Naive thymus-derived CD4-positive, alpha-beta T cell (primary cell): ENCODE results near the gene AP4S1. TPM values are rescaled to one million over a fixed set of nuclear protein-coding genes. Genes with fewer than 3 reads are reported as not detected.
A peak's percentile ranks its signal among the peaks of the same experiment; 100 is the strongest.

ENCODE experiments used
- ATAC-seq: fragments of 150-1000 bp; cut with Tn5 transposase; 2 replicates; pipeline ENCODE4 v1.10.0; 2021; ENCODE audit warnings: mild to moderate bottlenecking, moderate library complexity
- CTCF ChIA-PET: fragments of 350-600 bp; sonication (Branson Sonifier 250); formaldehyde crosslinking; loops from one replicate; lab custom pipeline; 2021; ENCODE audit warnings: antibody characterized with exemption; lab: Charles Lee
- POLR2A ChIA-PET: fragments of 350-600 bp; sonication (Branson Sonifier 250); formaldehyde crosslinking; loops from one replicate; lab custom pipeline; 2021; ENCODE audit warnings: antibody characterized with exemption, inconsistent platforms; lab: Charles Lee
- DNase-seq, 9 donors: peaks; one replicate each; pipeline versions ENCODE4 v3.0.0 to v3.0.0-alpha.2; 2020 to 2022; ENCODE audit warnings: mixed read lengths in 1 of 9
- H3K27ac ChIP-seq: one replicate; pipeline ENCODE4 v1.7.0; 2013; ENCODE audit warnings: mild to moderate bottlenecking, low read depth, low read length, moderate library complexity
- H3K27me3 ChIP-seq, 2 donors: one replicate each; pipeline ENCODE4 v1.7.0; 2013; ENCODE audit warnings: low read length in 2 of 2, mild to moderate bottlenecking in 2 of 2, moderate library complexity in 2 of 2; ENCODE audit not compliant: control insufficient read depth in 2 of 2, insufficient read depth in 2 of 2
- H3K36me3 ChIP-seq, 3 experiments: 1 replicate in 2 of 3; 2 replicates in 1 of 3; pipeline ENCODE4 v1.7.0; 2013; ENCODE audit warnings: low read length in 3 of 3, mild to moderate bottlenecking in 3 of 3, moderate library complexity in 1 of 3; ENCODE audit not compliant: insufficient read depth in 3 of 3, control insufficient read depth in 2 of 3
- H3K4me1 ChIP-seq, 2 donors: one replicate each; pipeline ENCODE4 v1.7.0; 2013; ENCODE audit warnings: low read length in 2 of 2, mild to moderate bottlenecking in 2 of 2, moderate library complexity in 1 of 2; ENCODE audit not compliant: control insufficient read depth in 2 of 2, insufficient read depth in 2 of 2
- H3K4me3 ChIP-seq: 2 replicates; pipeline ENCODE4 v1.7.0; 2013; ENCODE audit warnings: mild to moderate bottlenecking, low read length
- H3K9me3 ChIP-seq, 3 experiments: 1 replicate in 2 of 3; 2 replicates in 1 of 3; pipeline ENCODE4 v1.7.0; 2013; ENCODE audit warnings: low read length in 3 of 3; ENCODE audit not compliant: control insufficient read depth in 2 of 3
- H3K27ac Mint-ChIP-seq, 9 donors: one replicate each; pipeline ENCODE4 v1.8.0; 2020 to 2022; ENCODE audit warnings: mixed read lengths in 9 of 9, mild to moderate bottlenecking in 8 of 9, moderate library complexity in 5 of 9, inconsistent platforms in 2 of 9
- H3K27me3 Mint-ChIP-seq, 5 donors: one replicate each; pipeline ENCODE4 v1.8.0; 2021 to 2022; ENCODE audit warnings: mixed read lengths in 5 of 5, mild to moderate bottlenecking in 1 of 5
- H3K36me3 Mint-ChIP-seq, 5 donors: one replicate each; pipeline ENCODE4 v1.8.0; 2020 to 2022; ENCODE audit warnings: mixed read lengths in 5 of 5, mild to moderate bottlenecking in 3 of 5, inconsistent platforms in 1 of 5
- H3K4me1 Mint-ChIP-seq, 7 donors: one replicate each; pipeline ENCODE4 v1.8.0; 2020 to 2022; ENCODE audit warnings: mixed read lengths in 7 of 7, mild to moderate bottlenecking in 3 of 7, inconsistent platforms in 1 of 7
- H3K4me3 Mint-ChIP-seq, 10 donors: one replicate each; pipeline ENCODE4 v1.8.0; 2020 to 2022; ENCODE audit warnings: mild to moderate bottlenecking in 10 of 10, mixed read lengths in 10 of 10, moderate library complexity in 6 of 10, inconsistent platforms in 2 of 10
- H3K9me3 Mint-ChIP-seq, 11 donors: one replicate each; pipeline ENCODE4 v1.8.0; 2020 to 2022; ENCODE audit warnings: mixed read lengths in 11 of 11, mild to moderate bottlenecking in 4 of 11, inconsistent platforms in 1 of 11, moderate library complexity in 1 of 11
- intact Hi-C, 2 donors: fragments of 100-400 bp; cut with micrococcal nuclease; formaldehyde crosslinking; loops; one replicate each; pipeline ENCODE4 v1.15.1; 2023
- polyA plus RNA-seq, 2 donors: library from polyadenylated mRNA; unstranded; fragments of 300-500 nt; fragmentation: Illumina TruSeq; gene quantifications; one replicate each; pipeline ENCODE4 v1.2.3, GENCODE V29; 2021
- total RNA-seq, 6 experiments: library from RNA in 5 of 6; stranded (reverse) in 5 of 6; gene quantifications; 1 replicate in 5 of 6; 2 replicates in 1 of 6; pipeline ENCODE4 v1.2.3 and lab custom pipeline; 2021 to 2026

The AP4S1 gene
- total and polyA plus RNA-seq, 7 experiments from 2014 or later, result 7.9 to 22.0 (median 11.6) TPM

- DNase-seq (no peak), ATAC-seq (no peak)
- Histone ChIP-seq H3K4me3 (no peak overlapping the region), H3K36me3 (peaks cover 9 to 54% (median 10%) of the 10 kb centered on the region in 3 experiments), H3K27me3 (no peaks in the 10 kb centered on the region), H3K9me3 (no peaks in the 10 kb centered on the region), H3K27ac (no peak overlapping the region), H3K4me1 (peaks cover 0 to 9% of the 10 kb centered on the region in 2 donors)
- intact Hi-C loops, result no loop called here
- peaks cover 9 to 39% (median 30%) of the 10 kb centered on the region in 5 donors for H3K36me3 Mint-ChIP-seq
- no peaks in the 10 kb centered on the region for H3K9me3 Mint-ChIP-seq
- H3K4me3 Mint-ChIP-seq, result no peak overlapping the region
- CTCF ChIA-PET, result no interaction called here
- POLR2A ChIA-PET, result interaction anchor here (1.1 kb wide), 1 partner anchor 12 kb away, joined by 3 read pairs; no protein-coding TSS in a partner anchor
- peaks cover 0 to 15% (median 12%) of the 10 kb centered on the region in 7 donors for H3K4me1 Mint-ChIP-seq
- H3K27me3 Mint-ChIP-seq, result no peaks in the 10 kb centered on the region
- H3K27ac Mint-ChIP-seq, result peak overlapping the region in 4 of 9 donors; percentile 36 to 53 (median 41)
Measured at GRCh38 chr14:31133133-31133532, 107.7 kb downstream of the AP4S1 start.

DNA sequence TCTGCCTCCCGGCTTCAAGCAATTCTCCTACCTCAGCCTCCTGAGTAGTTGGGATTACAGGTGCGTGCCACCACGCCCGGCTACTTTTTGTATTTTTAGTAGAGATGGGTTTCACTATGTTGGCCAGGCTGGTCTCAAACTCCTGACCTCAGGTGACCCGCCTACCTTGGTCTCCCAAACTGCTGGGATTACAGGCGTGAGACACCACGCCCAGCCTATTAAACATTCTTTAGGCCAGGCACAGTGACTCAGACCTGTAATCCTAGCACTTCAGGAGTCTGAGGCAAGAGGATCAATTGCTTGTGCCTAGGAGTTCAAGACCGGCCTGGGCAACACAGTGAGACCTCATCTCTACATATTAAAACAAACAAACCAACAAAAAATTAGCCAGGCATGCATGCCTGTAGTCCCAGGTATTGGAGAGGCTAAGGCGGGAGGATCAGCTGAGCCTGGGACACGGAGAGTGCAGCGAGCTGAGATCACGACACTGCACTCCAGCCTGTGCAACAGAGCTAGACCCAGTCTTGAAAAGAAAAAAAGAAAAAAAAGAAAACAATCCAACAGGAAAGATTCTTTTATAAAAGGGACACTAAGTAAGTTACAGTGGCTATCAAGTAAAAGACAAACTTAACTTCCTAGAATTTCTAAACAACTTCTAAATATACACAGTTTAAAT is 111.9 kb downstream of the AP4S1 start:
- H3K36me3 Mint-ChIP-seq, result peaks cover 9 to 31% (median 24%) of the 10 kb centered on the region in 5 donors
- ChIA-PET POLR2A (no interaction called here), CTCF (no interaction called here)
- no peaks in the 10 kb centered on the region for H3K4me1 ChIP-seq
- H3K9me3 ChIP-seq, result no peaks in the 10 kb centered on the region
- H3K4me3 ChIP-seq, result no peak overlapping the region
- no peaks in the 10 kb centered on the region for H3K27me3 ChIP-seq
- H3K27me3 Mint-ChIP-seq, result no peaks in the 10 kb centered on the region
- no peaks in the 10 kb centered on the region for H3K9me3 Mint-ChIP-seq
- peaks cover 0 to 5% (median 0%) of the 10 kb centered on the region in 7 donors for H3K4me1 Mint-ChIP-seq
- ATAC-seq, result no peak
- no peak for DNase-seq
- H3K27ac ChIP-seq, result no peak overlapping the region
- intact Hi-C loops, result no loop called here
- peaks cover 9 to 63% (median 22%) of the 10 kb centered on the region in 3 experiments for H3K36me3 ChIP-seq
- H3K27ac Mint-ChIP-seq, result peak overlapping the region in 2 of 9 donors; percentile 28 to 61
- no peak overlapping the region for H3K4me3 Mint-ChIP-seq

DNA sequence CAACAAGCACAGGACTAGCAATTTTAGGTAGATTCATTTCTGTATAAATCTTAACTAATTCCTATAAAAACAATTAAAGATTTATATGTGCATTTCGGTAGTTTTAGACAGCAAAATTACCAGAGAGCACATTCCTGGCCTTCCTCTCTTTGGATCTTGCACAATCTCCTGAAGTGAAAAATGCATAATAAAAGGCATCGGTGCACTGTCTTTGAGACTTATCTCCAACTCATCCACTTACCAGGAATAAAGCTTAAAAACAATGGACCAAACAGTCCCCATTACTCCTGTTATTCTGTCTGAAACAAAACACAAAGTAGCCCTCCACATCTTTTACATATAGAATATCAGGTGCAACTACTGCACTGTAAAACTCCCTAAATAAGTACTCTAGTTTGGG is 112.9 kb downstream of the AP4S1 start:
- H3K36me3 ChIP-seq, result peaks cover 6 to 63% (median 22%) of the 10 kb centered on the region in 3 experiments
- CTCF ChIA-PET, result interaction anchor here (0.6 to 1.0 kb wide), 2 partner anchors 12 to 1419 kb away, joined by 3 read pairs; no protein-coding TSS in a partner anchor
- peak overlapping the region in 2 of 9 donors; percentile 32 to 61 for H3K27ac Mint-ChIP-seq

GRCh38 chr14:31139301-31139847 is 113.9 kb downstream of the AP4S1 start:
- intact Hi-C loops, result no loop called here
- POLR2A ChIA-PET, result no interaction called here
- no peaks in the 10 kb centered on the region for H3K4me1 ChIP-seq
- Mint-ChIP-seq H3K27ac (no peak overlapping the region), H3K27me3 (no peaks in the 10 kb centered on the region), H3K9me3 (no peaks in the 10 kb centered on the region), H3K4me1 (peaks cover 0 to 5% (median 0%) of the 10 kb centered on the region in 7 donors), H3K36me3 (peaks cover 4 to 28% (median 19%) of the 10 kb centered on the region in 5 donors), H3K4me3 (no peak overlapping the region)
- no peak for ATAC-seq
- no peak for DNase-seq
- CTCF ChIA-PET, result no interaction called here
- no peaks in the 10 kb centered on the region for H3K27me3 ChIP-seq
- H3K36me3 ChIP-seq, result peaks cover 7 to 66% (median 29%) of the 10 kb centered on the region in 3 experiments
- H3K9me3 ChIP-seq, result no peaks in the 10 kb centered on the region
- no peak overlapping the region for H3K27ac ChIP-seq
- H3K4me3 ChIP-seq, result no peak overlapping the region

More for the DNA sequence above, 112.9 kb downstream of the AP4S1 start:
- POLR2A ChIA-PET, result no interaction called here
- ATAC-seq (no peak), DNase-seq (no peak)
- Mint-ChIP-seq H3K9me3 (no peaks in the 10 kb centered on the region), H3K27me3 (no peaks in the 10 kb centered on the region), H3K4me3 (no peak overlapping the region), H3K4me1 (peaks cover 0 to 5% (median 0%) of the 10 kb centered on the region in 7 donors), H3K36me3 (peaks cover 6 to 29% (median 20%) of the 10 kb centered on the region in 5 donors)
- Histone ChIP-seq H3K27me3 (no peaks in the 10 kb centered on the region), H3K27ac (no peak overlapping the region), H3K9me3 (no peaks in the 10 kb centered on the region), H3K4me1 (no peaks in the 10 kb centered on the region), H3K4me3 (no peak overlapping the region)
- intact Hi-C loops, result no loop called here

DNA sequence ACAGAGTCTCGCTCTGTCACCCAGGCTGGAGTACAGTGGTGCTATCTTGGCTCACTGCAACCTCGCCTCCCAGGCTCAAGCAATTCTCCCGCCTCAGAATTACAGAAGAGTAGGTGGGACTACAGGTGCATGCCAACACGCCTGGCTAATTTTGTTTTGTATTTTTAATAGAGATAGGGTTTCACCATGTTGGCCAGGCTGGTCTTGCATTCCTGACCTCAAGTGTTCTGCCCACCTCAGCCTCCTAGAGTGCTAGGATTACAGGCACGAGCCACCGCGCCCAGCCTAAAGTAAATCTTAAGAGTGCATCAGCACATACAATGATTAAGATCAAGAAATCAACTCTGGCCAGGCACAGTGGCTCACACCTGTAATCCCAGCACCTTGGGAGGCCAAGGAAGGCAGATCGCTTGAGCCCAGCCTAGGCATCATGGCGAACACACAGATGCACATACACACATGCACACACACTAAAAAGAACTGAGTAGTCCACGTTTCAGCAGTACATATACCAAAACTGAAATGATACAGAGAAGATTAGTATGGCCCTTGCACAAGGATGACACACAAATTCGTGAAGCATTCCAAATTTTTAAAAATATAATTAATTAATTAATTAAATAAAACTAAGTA is 117.1 kb downstream of the AP4S1 start:
- no peaks in the 10 kb centered on the region for H3K9me3 ChIP-seq
- DNase-seq, result no peak
- intact Hi-C loops, result loop anchor here in 1 of 2 donors (5.0 kb wide), 1 partner anchor 35 kb away; no protein-coding TSS in a partner anchor
- H3K4me3 ChIP-seq, result no peak overlapping the region
- Mint-ChIP-seq H3K27ac (peak overlapping the region in 1 of 9 donors; percentile 22), H3K4me3 (no peak overlapping the region), H3K9me3 (no peaks in the 10 kb centered on the region), H3K27me3 (no peaks in the 10 kb centered on the region), H3K36me3 (peaks cover 4 to 20% (median 13%) of the 10 kb centered on the region in 5 donors), H3K4me1 (peaks cover 0 to 5% (median 0%) of the 10 kb centered on the region in 7 donors)
- peaks cover 21 to 64% (median 33%) of the 10 kb centered on the region in 3 experiments for H3K36me3 ChIP-seq
- no peaks in the 10 kb centered on the region for H3K27me3 ChIP-seq
- no peak for ATAC-seq
- no peaks in the 10 kb centered on the region for H3K4me1 ChIP-seq
- POLR2A ChIA-PET, result no interaction called here
- CTCF ChIA-PET, result no interaction called here
- H3K27ac ChIP-seq, result no peak overlapping the region
